SU-DHL-6 (cell line): ENCODE results near the gene CABCOCO1.

Source experiments
- CTCF ChIP-seq: fragments of 200-600 bp; sonication (generic); IDR thresholded peaks from one replicate; pipeline ENCODE4 v1.5.1; 2017; ENCODE audit warnings: antibody characterized with exemption, mild to moderate bottlenecking, low read length, moderate library complexity; ENCODE audit not compliant: insufficient read depth, poor library complexity, severe bottlenecking
- EZH2phosphoT487 ChIP-seq: fragments of 200-600 bp; sonication (generic), shearing (Covaris generic); conservative IDR thresholded peaks from 2 replicates; pipeline ENCODE4 v1.6.1; 2018; ENCODE audit warnings: mild to moderate bottlenecking, antibody characterized with exemption, low read length, moderate library complexity, mixed read lengths

GRCh38 chr10:61639952-61640351 is 22.8 kb upstream of the CABCOCO1 start:
- no peak for TF ChIP-seq CTCF
- no peak for TF ChIP-seq EZH2phosphoT487
